Hematopoietic multipotent progenitor cell treated with erythropoietin and hydrocortisone succinate and interleukin-3 and kit ligand, for 15 days (in vitro differentiated cells): ENCODE data around the gene MYL3.

Experiments used
- DNase-seq: peaks from one replicate; pipeline ENCODE4 v3.0.0-alpha.2; 2015; ENCODE audit warnings: low spot score

MYL3 gene

GRCh38 chr3:46849686-46850467, 13.4 kb downstream of the MYL3 start:
- no peak for DNase-seq

- DNase-seq: no peak
Measured at GRCh38 chr3:46849045-46849631, 14.1 kb downstream of the MYL3 start.

GRCh38 chr3:46848271-46849044, 14.8 kb downstream of the MYL3 start:
- peak; percentile 11 for DNase-seq

GRCh38 chr3:46847744-46848143, 15.5 kb downstream of the MYL3 start:
- DNase-seq: no peak

- no peak for DNase-seq
Measured at GRCh38 chr3:46846624-46847542, 16.4 kb downstream of the MYL3 start.

- DNase-seq: no peak
Measured at GRCh38 chr3:46845860-46846623, 17.2 kb downstream of the MYL3 start.

- no peak for DNase-seq
Measured at GRCh38 chr3:46845397-46845859, 17.8 kb downstream of the MYL3 start.

GRCh38 chr3:46844881-46845312, 18.3 kb downstream of the MYL3 start:
- DNase-seq: no peak

GRCh38 chr3:46844397-46844796, 18.8 kb downstream of the MYL3 start:
- DNase-seq: no peak

GRCh38 chr3:46843508-46843907, 19.7 kb downstream of the MYL3 start:
- no peak for DNase-seq

- no peak for DNase-seq
Measured at GRCh38 chr3:46840491-46840890, 22.8 kb downstream of the MYL3 start.

- no peak for DNase-seq
Measured at GRCh38 chr3:46838301-46838700, 24.9 kb downstream of the MYL3 start.

GRCh38 chr3:46835491-46835890, 27.8 kb downstream of the MYL3 start:
- no peak for DNase-seq

GRCh38 chr3:46835054-46835453, 28.2 kb downstream of the MYL3 start:
- no peak for DNase-seq

GRCh38 chr3:46833346-46834300, 29.6 kb downstream of the MYL3 start:
- no peak for DNase-seq

GRCh38 chr3:46831841-46832240, 31.4 kb downstream of the MYL3 start:
- no peak for DNase-seq

- DNase-seq: no peak
Measured at GRCh38 chr3:46831316-46831715, 31.9 kb downstream of the MYL3 start.

GRCh38 chr3:46830801-46831200, 32.4 kb downstream of the MYL3 start:
- no peak for DNase-seq

- no peak for DNase-seq
Measured at GRCh38 chr3:46829699-46830208, 33.5 kb downstream of the MYL3 start.

- no peak for DNase-seq
Measured at GRCh38 chr3:46825450-46825849, 37.8 kb downstream of the MYL3 start.
